ENCODE measurements around the gene RB1.

RB1 gene

DNA sequence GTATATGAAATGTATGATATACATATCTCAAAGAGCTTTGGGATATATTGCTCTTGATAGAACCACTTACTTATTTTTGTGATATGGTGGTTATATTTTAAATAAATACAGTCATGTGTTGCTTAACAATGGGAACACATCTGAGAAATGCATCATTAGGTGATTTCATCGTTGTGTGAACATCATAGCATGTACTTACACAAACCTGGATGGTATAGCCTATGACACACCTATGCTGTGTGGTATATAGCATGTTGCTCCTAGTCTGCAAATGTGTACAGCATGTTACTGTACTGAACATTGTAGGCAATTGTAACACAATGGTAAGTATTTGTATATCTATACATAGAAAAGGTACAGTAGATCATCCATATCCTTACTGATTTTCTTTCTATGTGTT lies 7.7 kb downstream of the RB1 start:
- TF ChIP-seq TAF1 (IDR thresholded peaks at IDR 0.05; ENCODE audit: borderline replicate concordance, insufficient read depth, low read length) (no peak), POLR2AphosphoS5 (IDR thresholded peaks at IDR 0.05; ENCODE audit: low read depth, low read length) (no peak), FOXP2 (optimal IDR thresholded peaks at IDR 0.05; ENCODE audit: borderline replicate concordance, extremely low read depth, extremely low read length, insufficient read depth) (no peak), SIN3A (IDR thresholded peaks at IDR 0.05; ENCODE audit: borderline replicate concordance, insufficient read depth, low read length) (no peak)
- TF ChIP-seq, protein P1, sequence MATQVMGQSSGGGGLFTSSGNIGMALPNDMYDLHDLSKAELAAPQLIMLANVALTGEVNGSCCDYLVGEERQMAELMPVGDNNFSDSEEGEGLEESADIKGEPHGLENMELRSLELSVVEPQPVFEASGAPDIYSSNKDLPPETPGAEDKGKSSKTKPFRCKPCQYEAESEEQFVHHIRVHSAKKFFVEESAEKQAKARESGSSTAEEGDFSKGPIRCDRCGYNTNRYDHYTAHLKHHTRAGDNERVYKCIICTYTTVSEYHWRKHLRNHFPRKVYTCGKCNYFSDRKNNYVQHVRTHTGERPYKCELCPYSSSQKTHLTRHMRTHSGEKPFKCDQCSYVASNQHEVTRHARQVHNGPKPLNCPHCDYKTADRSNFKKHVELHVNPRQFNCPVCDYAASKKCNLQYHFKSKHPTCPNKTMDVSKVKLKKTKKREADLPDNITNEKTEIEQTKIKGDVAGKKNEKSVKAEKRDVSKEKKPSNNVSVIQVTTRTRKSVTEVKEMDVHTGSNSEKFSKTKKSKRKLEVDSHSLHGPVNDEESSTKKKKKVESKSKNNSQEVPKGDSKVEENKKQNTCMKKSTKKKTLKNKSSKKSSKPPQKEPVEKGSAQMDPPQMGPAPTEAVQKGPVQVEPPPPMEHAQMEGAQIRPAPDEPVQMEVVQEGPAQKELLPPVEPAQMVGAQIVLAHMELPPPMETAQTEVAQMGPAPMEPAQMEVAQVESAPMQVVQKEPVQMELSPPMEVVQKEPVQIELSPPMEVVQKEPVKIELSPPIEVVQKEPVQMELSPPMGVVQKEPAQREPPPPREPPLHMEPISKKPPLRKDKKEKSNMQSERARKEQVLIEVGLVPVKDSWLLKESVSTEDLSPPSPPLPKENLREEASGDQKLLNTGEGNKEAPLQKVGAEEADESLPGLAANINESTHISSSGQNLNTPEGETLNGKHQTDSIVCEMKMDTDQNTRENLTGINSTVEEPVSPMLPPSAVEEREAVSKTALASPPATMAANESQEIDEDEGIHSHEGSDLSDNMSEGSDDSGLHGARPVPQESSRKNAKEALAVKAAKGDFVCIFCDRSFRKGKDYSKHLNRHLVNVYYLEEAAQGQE (IDR thresholded peaks at IDR 0.05; ENCODE audit: insufficient read depth in 1 of 2, low read depth in 2 of 2, low read length in 2 of 2) = no peak

DNA sequence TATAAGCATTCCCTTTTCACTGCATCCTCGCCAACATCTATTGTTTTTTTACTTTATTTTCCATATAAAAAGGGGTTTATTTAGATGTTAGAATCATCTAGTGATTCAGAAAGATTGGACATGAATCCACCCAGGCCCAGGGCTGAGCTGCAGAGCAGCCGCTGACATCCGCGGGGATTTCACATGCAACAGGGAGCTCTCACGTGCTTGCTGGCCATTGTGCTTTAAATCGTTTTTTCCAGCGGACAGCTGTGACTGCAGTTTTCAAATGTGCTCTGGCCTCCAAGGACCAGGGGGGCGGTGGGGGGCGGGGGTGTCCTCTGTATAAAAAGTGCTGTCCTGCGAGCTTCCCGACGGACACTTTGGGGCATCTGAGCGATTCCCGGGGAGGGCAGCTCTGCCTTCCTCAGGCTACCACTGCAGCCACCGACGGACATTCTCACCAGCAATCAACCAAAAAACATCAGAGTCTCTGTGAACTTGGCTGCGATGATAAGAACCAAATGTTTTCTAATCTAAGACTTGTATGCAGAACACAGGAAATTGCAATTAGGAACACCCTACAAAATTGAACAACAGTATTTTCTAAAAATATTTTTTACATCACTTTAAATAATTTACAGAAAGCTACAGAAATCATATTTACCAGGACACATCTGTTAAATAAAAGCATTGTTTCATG lies 12.6 kb downstream of the RB1 start:
- no peak for TF ChIP-seq SIN3A (IDR thresholded peaks at IDR 0.05; ENCODE audit: borderline replicate concordance, insufficient read depth, low read length)

DNA sequence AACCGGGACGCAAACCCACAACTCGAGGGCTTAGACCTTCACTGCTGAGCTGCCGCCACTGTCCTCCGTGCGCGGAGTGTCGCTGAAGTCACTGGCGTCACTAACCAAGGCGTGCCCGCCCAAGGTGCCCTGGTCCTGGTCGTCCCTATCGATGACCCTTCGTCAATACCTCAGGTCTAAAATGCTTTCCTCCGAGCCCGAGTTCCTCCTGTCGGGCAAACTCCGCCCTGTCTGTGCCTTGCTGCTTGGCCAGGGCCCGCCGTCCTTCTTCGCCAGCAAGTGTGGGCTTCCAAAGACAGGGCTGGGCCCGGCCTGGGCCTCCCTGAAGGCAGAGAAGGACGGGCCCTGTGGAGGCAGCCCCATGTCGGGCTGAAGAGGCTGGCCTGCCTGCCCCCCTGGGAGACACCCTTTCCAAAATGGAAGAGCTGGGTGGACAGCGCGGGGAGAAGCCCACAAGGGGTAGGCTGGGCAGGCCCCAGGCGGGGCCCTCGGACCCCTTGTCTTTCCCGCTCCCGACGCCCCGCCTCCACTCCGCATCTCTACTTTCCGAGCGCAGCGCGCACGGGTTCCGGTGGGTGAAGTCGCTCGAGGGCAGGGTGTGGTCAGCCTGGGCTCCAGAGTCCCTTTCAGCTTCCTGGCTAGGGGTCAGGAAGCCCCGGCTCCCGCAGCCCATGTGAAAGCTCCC lies 13.4 kb downstream of the RB1 start:
- TF ChIP-seq FOXP2 (optimal IDR thresholded peaks at IDR 0.05; ENCODE audit: borderline replicate concordance, extremely low read depth, extremely low read length, insufficient read depth) = no peak

DNA sequence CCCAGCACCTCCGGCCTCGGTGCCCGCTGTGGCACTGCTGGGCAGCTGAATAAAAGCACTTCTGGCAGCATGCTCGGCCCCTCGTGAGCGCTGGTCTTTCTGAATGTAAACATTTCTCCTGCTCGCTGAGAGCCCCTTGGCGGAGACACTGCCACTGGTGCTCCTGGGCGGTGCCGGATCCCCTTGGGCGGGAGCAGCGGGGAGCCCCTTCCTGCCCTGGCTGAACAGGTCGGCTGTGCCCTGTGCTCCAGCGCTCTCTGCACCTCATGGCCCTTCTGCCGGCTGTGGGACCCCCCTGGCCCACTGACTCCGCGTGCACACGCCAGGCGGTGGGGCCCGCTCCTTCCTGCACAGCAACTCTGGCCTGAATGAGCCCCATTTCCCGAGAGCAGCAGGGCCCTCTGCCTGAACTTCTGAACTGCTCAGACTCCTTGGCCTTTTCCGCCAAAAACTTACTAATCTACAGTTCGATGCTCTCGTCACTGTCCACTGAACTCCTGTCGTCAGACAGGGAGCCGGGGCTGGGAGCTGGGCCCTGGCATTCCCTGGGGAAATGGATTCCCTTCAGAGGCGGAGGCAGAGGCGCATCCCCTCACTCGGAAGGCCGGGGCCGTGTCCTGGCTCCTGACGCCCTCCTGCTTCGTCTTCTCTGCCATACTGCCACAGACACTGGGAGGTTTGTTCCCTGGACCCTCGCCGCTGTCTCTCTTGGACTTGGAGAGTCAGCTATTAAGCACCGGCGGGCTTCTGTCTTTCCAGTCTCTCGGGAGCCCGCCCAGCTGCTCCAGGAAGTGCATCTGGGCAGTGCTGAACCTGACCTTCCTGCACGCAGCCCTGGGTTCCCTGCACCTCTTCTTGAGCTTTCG lies 14.2 kb downstream of the RB1 start:
- TF ChIP-seq, protein P1 (IDR thresholded peaks at IDR 0.05; ENCODE audit: insufficient read depth in 1 of 2, low read depth in 2 of 2, low read length in 2 of 2) = no peak
- TF ChIP-seq TAF1 (IDR thresholded peaks at IDR 0.05; ENCODE audit: borderline replicate concordance, insufficient read depth, low read length) (no peak), FOXP2 (optimal IDR thresholded peaks at IDR 0.05; ENCODE audit: borderline replicate concordance, extremely low read depth, extremely low read length, insufficient read depth) (no peak), SIN3A (IDR thresholded peaks at IDR 0.05; ENCODE audit: borderline replicate concordance, insufficient read depth, low read length) (no peak), POLR2AphosphoS5 (IDR thresholded peaks at IDR 0.05; ENCODE audit: low read depth, low read length) (no peak)

DNA sequence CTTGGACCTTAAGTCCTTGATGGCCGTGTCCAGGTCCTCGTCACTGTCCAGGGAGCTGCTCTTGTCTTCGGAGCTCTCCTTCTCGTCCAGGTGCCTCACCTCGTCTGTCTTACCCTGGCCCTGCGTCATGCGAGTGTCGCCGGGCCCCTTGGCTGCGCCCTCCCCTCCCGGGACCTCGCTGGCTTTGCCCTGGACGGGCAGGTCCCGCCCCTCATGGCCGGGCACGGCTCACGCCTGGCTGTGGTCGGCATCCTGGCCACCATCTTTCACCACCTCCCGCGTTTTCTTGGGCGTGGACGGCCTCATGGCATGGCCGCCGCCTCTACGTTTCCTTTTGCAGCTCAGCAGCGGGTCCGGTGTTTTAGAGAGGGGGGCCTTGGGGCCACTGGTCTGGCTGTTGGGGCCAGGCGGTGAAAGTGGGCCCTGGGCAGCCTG lies 14.8 kb downstream of the RB1 start:
- no peak for TF ChIP-seq SIN3A (IDR thresholded peaks at IDR 0.05; ENCODE audit: borderline replicate concordance, insufficient read depth, low read length)
- TF ChIP-seq, protein P1 (IDR thresholded peaks at IDR 0.05; ENCODE audit: insufficient read depth in 1 of 2, low read depth in 2 of 2, low read length in 2 of 2) = no peak
- TF ChIP-seq FOXP2 (optimal IDR thresholded peaks at IDR 0.05; ENCODE audit: borderline replicate concordance, extremely low read depth, extremely low read length, insufficient read depth) = no peak
- no peak for TF ChIP-seq TAF1 (IDR thresholded peaks at IDR 0.05; ENCODE audit: borderline replicate concordance, insufficient read depth, low read length)
- TF ChIP-seq POLR2AphosphoS5 (IDR thresholded peaks at IDR 0.05; ENCODE audit: low read depth, low read length) = no peak

All from PFSK-1 (cell line).